H1 (cell line): ENCODE measurements around the gene OCRL.

Experiments
- ASH2L ChIP-seq: fragments of 200-600, 300-600 bp; sonication (generic); IDR thresholded peaks from one replicate; pipeline ENCODE4 v1.7.1; 2017; ENCODE audit warnings: low read length
- BCL11A ChIP-seq, 2 experiments: IDR thresholded peaks; one replicate each; pipeline ENCODE4 v1.6.1; 2011; ENCODE audit warnings: low read depth in 2 of 2, low read length in 2 of 2, mild to moderate bottlenecking in 2 of 2
- CTCF ChIP-seq, 3 experiments: IDR thresholded peaks; 1 replicate in 2 of 3; 2 replicates in 1 of 3; pipeline versions ENCODE4 v1.5.1 to v1.6.1; 2011; ENCODE audit warnings: low read length in 3 of 3, mild to moderate bottlenecking in 3 of 3, inconsistent platforms in 2 of 3, low read depth in 1 of 3, moderate library complexity in 1 of 3; ENCODE audit not compliant: insufficient read depth in 1 of 3; ENCODE audit errors: control extremely low read depth in 1 of 3
- E2F6 ChIP-seq: IDR thresholded peaks from 2 replicates; pipeline ENCODE4 v1.6.1; 2012; ENCODE audit warnings: inconsistent platforms
- EP300 ChIP-seq, 2 experiments: IDR thresholded peaks; 1 replicate in 1 of 2; 2 replicates in 1 of 2; pipeline ENCODE4 v1.6.1; 2011 to 2012; ENCODE audit warnings: low read depth in 2 of 2, low read length in 2 of 2, mild to moderate bottlenecking in 2 of 2, borderline replicate concordance in 1 of 2, inconsistent platforms in 1 of 2, moderate library complexity in 1 of 2
- EZH2 ChIP-seq: fragments of 200-600 bp; sonication (generic); IDR thresholded peaks from 2 replicates; pipeline ENCODE4 v1.7.1; 2012; ENCODE audit warnings: low read depth, mild to moderate bottlenecking, moderate library complexity, low read length, inconsistent platforms; ENCODE audit not compliant: severe bottlenecking
- GABPA ChIP-seq: IDR thresholded peaks from 2 replicates; pipeline ENCODE4 v1.6.1; 2011; ENCODE audit warnings: mild to moderate bottlenecking, low read length, moderate library complexity, borderline replicate concordance; ENCODE audit not compliant: insufficient read depth
- POLR2A ChIP-seq, 2 experiments: IDR thresholded peaks; 1 replicate in 1 of 2; 2 replicates in 1 of 2; pipeline ENCODE4 v1.6.1; 2011; ENCODE audit warnings: low read depth in 2 of 2, low read length in 2 of 2, mild to moderate bottlenecking in 2 of 2; ENCODE audit errors: control extremely low read depth in 1 of 2
- RAD21 ChIP-seq, 2 experiments: IDR thresholded peaks in 1 of 2; conservative IDR thresholded peaks in 1 of 2; 2 replicates each; pipeline ENCODE4 v1.6.1; 2011; ENCODE audit warnings: low read depth in 2 of 2, low read length in 2 of 2, improper control_type of control experiment in 1 of 2, inconsistent platforms in 1 of 2, mild to moderate bottlenecking in 1 of 2, moderate library complexity in 1 of 2
- RBBP5 ChIP-seq: IDR thresholded peaks from 2 replicates; pipeline ENCODE4 v1.7.1; 2012; ENCODE audit warnings: low read depth, mild to moderate bottlenecking, inconsistent platforms, low read length, moderate library complexity, borderline replicate concordance
- SIN3A ChIP-seq, 2 experiments: IDR thresholded peaks in 1 of 2; conservative IDR thresholded peaks in 1 of 2; 2 replicates each; pipeline ENCODE4 v1.6.1; 2011 to 2012; ENCODE audit warnings: low read length in 2 of 2, improper control_type of control experiment in 1 of 2, low read depth in 1 of 2, mild to moderate bottlenecking in 1 of 2
- SP2 ChIP-seq: IDR thresholded peaks from 2 replicates; pipeline ENCODE4 v1.6.1; 2012; ENCODE audit warnings: mild to moderate bottlenecking, low read length, inconsistent platforms
- TAF1 ChIP-seq: IDR thresholded peaks from 2 replicates; pipeline ENCODE4 v1.6.1; 2011; ENCODE audit warnings: mild to moderate bottlenecking, low read depth, low read length
- TF ChIP-seq, protein P1 (sequence below): IDR thresholded peaks from 2 replicates; pipeline ENCODE4 v1.6.1; 2012; ENCODE audit warnings: inconsistent platforms

- TF ChIP-seq CTCF (IDR thresholded peaks at IDR 0.05; ENCODE audit: control extremely low read depth in 1 of 3, insufficient read depth in 1 of 3, low read depth in 1 of 3, low read length in 3 of 3), result no peak
- no peak for TF ChIP-seq POLR2A (IDR thresholded peaks at IDR 0.05; ENCODE audit: control extremely low read depth in 1 of 2, low read depth in 2 of 2, low read length in 2 of 2)
- TF ChIP-seq TAF1, result no peak
- no peak for TF ChIP-seq SP2
- TF ChIP-seq RAD21 (IDR thresholded peaks at IDR 0.05 in 1 of 2, conservative IDR thresholded peaks at IDR 0.05 in 1 of 2; ENCODE audit: low read depth in 2 of 2, low read length in 2 of 2), result no peak
- TF ChIP-seq RBBP5, result no peak
- TF ChIP-seq, protein P1, sequence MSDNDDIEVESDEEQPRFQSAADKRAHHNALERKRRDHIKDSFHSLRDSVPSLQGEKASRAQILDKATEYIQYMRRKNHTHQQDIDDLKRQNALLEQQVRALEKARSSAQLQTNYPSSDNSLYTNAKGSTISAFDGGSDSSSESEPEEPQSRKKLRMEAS, result no peak
- no peak for TF ChIP-seq SIN3A (conservative IDR thresholded peaks at IDR 0.05 in 1 of 2, IDR thresholded peaks at IDR 0.05 in 1 of 2; ENCODE audit: low read depth in 1 of 2, low read length in 2 of 2)
- TF ChIP-seq EP300 (IDR thresholded peaks at IDR 0.05; ENCODE audit: borderline replicate concordance in 1 of 2, low read depth in 2 of 2, low read length in 2 of 2), result no peak
- TF ChIP-seq E2F6, result no peak
- no peak for TF ChIP-seq EZH2
- no peak for TF ChIP-seq BCL11A (IDR thresholded peaks at IDR 0.05; ENCODE audit: low read depth in 2 of 2, low read length in 2 of 2)
- TF ChIP-seq ASH2L, result no peak
- no peak for TF ChIP-seq GABPA
Measured at GRCh38 chrX:129641469-129641868, 101.4 kb downstream of the OCRL start.
